HG02642 (cell line): ENCODE data around the gene TGDS.
A peak's percentile ranks its signal among the peaks of the same experiment; 100 is the strongest.
"Not testable (repeated sequence)": the region's sequence is repeated elsewhere in the genome, so short reads cannot be mapped to it uniquely, and the experiment has no call there.

Source experiments
- ATAC-seq: cut with Tn5 transposase; IDR thresholded peaks from one replicate; pipeline ENCODE4 v1.9.1; 2021; ENCODE audit warnings: mild to moderate bottlenecking; ENCODE audit not compliant: unreplicated experiment, poor library complexity

The TGDS gene

DNA sequence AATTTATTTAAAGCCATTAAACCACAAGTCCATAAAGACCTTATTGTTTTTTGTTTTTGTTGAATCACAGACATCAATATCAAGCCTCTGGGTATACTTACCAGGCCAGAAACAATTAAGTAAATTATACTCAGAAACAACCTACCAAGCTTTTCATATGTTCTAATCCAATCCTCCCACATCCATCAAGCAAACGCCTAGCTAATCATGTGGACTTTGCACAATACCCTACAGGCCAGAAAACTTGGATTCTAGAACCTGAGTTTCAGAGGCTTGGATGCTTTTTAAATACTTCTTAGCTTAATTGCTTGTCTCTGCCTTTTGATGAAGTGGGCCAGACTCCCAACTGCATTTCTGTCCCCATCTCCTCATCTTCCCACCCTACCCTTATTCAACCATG, 39.9 kb downstream of the TGDS start:
- ATAC-seq, result no peak

DNA sequence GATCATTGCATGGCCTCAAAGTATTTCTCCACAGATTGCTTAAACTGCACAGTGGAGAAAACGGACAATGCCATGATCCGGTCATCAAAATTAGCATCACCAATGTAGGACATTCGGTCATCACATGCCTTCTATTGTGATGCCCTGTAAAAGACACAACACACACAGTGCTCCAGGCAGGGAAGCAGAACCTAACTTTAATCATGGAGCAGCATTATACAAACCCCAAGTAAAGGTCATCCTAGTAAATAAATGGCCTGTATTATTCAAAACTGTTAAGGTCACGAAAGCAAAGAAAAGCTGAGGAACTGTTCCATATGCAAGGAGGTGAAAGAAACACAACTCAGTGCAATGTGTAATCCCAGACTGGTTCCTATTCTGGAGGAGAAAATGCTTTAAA, 42.2 kb downstream of the TGDS start:
- no peak for ATAC-seq

DNA sequence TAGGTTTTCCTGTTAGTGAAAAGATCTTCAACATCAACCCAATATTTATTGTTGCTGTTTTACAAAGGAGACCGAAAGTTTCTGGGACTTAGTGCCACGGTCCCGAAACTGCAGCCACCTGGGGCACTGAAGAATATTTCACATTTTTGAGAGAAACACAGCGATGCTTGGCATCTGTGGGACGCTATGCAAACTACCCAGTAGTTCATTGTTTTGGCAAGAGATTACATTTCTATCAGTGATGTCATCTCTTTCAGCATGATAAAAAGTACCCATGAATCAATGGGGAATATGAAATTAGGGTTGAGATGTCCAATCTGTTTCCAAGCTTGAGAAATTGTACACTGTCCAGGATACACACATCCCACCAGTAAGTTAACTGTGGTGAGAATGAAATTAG, 43.9 kb downstream of the TGDS start:
- ATAC-seq, result no peak

DNA sequence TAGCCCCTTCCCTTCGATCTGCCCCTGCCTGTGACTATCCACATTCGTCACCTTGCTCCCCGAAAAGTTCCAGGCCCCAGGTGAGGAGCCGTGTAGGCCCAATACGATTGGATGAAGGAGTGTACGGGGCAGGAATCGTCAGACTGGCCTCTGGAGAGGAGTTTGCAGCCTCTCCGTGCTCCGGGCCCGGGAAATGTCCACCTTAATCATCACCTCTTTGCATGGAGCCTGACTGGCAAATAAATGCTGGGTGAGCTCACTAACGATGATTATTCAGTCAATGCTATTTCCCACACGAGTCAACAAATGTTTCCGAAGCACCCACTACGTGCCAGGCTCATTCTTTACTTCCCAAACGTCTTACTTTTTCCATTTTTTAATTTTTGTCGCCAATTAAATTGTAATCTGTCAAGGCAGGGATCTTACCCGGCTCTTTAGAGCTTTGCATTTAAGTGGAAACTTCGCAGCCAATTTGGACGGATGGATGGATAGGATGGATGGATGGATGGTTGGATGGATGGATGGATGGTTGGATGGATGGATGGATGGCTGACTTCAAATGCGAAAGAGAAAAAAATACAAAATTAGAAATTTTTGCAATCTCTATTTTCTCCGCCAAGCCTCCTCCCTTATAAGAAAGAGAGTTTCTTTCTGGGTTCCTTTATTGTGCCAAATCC, 45.8 kb downstream of the TGDS start:
- peak; percentile 14 for ATAC-seq

DNA sequence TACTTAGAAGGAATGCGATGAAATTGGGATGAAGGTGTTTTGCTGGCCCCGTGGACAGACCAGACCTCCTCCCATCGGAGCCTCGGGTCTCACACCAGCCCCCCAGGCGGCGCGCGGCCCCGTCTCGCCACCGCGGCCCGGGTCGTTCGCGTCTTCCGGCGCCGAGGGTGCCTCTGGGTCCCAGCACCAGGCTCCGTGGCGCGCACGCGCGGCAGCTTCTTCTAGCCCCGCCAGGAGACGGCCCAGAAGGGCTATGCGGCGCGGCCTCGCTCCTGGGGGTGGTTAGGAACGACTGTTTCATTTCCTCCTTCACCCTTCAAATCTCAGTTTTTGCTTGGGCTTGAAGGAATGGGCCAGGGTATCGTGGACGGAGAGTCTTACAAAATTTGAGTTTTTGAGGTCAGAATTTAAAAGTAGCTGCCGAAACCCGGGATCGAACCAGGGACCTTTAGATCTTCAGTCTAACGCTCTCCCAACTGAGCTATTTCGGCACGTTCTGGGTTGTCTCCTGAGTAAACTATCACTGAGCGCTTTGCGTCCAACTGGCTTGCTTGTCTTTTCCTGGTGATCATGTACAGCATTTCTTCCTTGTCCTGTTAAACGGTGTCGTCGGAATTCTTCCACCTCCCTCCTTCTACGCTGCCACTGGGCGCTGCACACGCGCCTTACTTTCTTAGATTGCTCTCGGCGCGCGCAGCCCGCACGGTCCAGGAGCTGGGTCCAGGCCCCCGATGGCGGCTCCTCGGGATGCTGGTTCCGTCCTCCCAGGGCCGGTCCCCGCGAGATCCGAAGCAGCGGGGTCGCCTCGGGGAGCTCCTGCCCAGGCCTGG, 46.5 kb downstream of the TGDS start:
- peak; percentile 93 for ATAC-seq

DNA sequence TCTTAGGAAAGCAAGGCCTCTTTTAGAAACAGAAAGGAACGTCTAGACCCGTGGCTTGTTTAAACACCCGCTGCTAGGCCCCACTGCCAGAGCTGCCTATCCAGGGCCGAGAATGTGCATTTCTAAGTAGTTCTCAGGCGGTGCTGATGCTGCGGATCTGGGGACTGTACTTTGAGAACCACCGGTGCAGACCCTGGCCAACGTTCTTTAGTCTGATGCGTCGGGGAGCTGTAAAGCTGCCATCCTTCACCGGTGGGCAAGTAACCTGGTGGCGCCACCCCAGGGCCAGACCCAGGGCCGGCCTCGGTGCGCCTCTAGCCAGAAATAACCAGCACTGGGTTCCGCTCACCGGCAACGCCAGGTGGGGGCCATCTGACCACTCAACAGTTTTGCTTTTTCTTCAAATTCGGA, 47.1 kb downstream of the TGDS start:
- ATAC-seq, result peak; percentile 69

DNA sequence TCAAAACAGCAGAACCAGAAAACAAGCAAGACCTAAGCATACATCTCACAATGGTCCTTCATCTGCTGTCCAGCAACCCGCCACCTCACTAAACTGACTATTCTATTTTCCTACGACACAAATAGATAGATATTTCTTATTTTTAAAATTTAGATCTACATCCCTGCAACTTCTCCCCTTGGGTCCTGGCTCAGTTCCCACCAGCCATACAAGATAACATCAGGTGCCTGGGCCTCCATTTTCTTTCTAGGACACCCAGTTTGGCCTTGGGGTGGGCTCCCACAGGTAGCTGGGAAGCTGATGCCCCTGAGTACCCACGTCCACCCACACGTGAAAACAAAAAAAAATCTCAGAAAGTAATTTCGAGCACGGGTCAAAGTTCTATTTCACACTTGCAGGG, 47.6 kb downstream of the TGDS start:
- ATAC-seq, result no peak

DNA sequence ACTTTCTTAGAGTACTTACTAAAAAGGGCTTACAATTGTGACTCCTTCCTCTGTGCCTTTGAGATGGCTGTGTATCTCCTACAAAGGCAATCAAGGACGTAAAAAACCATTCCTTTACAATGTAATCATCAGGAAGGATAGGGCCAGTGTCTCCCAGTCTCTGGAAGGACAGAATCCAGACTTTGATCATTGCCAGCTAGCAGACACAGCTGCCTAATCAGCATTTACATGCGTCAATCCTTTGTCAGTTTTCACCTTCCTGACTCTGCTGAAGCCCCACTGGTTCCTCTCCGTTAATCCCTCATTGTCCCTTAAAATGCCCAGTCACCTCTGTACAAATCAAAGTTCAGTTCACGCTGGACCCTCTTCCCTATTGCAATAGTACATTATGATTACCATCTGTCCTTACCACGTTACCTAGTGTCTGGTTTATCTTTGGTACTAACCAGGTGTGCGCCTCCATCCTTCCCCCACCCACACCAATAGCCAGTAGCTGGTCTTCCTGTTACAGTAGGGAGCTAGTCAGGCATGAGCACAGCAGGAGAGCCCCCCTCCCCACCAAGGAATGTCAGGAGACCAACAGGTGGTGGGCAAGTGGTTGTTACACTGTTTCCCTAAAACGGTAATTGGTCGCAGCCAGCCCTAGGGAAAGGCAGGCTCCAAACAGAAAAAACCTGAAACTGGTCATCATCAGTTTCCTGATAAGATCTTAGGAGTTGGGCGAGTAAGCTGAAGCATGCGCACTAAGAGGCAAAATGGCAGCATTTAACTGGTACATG, 49.7 kb downstream of the TGDS start:
- no peak for ATAC-seq

DNA sequence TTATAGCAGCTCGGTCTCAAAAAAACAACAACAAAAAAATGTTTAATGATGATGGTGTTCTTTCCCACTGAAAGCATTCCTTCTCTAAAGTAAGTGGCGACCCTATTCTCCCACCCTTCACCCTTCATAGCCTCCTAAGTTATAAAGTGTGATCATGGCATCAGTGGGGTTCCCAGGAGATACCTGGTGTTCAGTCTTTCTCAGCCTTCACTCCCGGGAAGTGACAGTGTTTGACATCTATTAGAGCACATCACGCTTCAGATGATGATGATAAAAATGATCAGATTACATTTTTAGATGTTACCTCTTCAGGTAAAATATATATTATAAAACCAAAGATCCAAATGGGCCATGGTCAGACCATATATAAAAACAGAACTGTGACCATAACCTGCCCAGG, 51.0 kb downstream of the TGDS start:
- no peak for ATAC-seq

DNA sequence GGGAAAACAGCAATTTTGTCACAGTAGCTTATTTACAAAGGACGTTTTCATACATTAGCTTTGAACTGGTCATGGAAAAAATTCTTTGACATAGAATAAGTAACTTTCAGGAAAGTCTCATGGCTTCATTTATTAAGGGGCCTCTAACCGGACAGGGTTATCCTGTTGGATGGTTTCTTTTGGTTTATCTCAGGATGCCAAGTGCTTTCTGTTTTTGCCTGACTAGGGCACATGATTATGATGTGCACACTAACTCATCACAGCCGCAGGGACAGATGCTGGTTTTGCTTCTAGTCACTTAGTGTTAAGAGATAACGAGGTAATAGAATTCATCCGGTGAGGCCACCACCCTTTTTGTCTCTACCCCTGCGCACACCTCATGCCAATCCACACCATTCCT, 53.0 kb downstream of the TGDS start:
- ATAC-seq, result no peak

DNA sequence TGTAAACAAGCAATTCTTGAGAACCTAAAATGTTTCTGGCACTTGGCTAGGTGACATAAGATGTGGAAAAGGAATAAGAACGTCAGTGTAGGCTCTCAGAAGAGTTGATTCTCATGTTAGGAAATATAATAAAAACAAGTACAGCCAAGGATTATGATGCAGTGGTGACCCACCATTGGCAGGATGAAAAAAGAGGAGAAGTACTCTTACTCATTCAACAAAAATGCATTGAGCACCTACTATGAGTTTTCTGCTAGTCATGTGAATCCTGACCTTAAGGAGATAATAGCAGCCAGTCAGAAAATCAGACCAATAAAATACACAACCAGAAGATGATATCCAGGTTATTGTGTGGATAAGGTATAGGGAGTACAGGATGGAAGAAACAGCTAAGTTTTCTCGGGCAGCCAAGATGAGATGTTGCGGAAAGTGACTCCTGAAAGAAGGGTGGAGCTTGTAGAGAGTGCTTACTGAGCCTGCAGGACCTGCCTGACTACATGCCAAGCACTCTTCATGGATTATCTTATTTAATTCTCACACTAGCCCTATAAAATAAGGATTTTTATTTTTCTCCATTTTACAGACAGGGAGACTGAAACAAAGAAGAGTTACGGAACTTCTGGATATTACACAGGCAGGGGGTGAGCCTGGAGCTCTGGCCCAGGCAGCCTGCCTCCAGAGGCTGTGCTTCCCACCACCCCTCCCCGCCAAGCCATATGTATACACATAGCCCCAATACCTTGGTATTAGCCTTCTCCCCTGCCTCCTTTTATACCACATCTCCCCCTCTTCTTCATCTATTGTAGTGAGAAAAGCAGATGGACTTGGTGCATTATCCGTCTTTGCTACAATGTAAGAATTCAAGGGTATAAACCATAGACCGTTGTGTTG, 58.0 kb downstream of the TGDS start:
- no peak for ATAC-seq

DNA sequence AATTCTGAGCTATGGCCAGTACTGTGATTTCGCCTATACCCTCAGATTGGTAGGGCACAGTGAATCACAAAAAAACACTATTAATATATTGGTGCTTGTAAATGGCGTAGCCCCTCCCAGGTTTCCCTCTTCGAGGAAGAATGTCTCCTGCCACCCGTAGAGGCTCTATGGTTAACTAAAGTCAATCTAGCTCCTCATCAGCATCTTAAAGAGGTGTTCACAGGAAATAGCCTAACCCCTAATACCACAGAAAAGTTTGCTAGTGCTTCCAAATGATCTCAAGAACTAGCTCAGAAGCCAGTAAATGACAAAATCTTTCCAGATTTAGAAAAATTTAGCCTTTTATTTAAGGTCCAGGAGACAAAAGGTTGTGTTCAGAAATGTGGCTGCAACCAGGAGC, 60.2 kb downstream of the TGDS start:
- ATAC-seq, result no peak

DNA sequence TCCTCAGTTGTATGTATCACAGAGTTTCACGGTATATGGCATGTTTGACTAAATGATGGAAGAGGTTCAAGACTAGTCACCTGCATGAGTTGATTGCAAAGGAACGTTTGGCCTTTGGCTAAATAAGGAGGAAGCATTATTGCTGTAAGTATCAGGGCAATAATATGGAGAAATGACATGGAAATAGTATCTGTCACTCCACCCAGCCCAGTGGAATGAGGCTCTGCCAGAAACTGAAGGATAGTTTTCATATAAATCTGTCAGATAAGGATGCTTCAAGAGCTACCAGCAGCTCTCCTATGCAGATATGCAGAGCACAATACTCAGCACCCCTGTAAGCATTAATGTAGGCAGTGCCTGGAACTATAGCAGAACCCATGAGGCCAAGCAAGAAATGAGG, 60.7 kb downstream of the TGDS start:
- ATAC-seq, result no peak

DNA sequence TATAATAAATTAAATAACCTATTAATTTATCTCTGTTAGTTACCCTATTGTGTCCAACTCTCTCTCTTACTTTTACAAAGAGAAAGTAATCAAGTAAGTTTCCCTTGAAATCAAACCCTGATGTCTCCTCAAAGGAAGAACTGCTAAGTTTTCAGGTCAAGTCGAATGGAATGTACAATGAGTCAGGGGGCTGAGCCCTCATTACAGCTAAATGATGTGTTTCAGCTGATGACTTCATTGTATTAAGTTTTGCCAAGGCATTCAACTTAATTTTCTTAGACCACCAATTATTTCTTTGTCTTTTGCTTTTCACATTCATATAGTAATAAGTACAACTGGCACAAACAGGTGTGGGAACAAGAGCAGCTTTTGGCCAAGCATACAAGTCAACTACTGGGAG, 61.8 kb downstream of the TGDS start:
- ATAC-seq, result no peak

DNA sequence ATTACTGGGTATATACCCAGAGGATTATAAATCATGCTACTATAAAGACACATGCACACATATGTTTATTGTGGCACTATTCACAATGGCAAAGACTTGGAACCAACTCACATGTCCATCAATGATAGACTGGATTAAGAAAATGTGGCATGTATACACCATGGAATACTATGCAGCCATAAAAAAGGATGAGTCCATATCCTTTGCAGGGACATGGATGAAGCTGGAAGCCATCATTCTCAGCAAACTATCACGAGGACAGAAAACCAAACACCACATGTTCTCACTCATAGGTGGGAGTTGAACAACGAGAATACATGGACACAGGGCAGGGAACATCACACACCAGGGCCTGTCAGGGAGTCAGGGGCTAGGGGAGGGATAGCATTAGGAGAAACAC, 63.7 kb downstream of the TGDS start:
- ATAC-seq, result not testable (repeated sequence)

DNA sequence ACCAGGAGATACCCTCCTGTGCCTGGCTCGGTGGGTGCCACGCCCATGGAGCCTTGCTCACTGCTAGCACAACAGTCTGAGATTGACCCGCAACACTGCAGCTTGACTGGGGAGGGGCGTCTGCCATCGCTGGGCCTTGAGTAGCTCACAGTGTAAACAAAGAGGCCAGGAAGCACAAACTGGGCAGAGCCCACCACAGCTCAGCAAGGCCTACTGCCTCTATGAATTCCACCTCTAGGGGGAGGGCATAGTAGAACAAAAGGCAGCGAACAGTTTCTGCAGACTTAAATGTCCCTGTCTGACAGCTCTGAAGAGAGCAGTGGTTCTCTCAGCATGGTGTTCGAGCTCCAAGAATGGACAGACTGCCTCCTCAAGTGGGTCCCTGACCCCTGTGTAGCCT, 69.0 kb downstream of the TGDS start:
- not testable (repeated sequence) for ATAC-seq

DNA sequence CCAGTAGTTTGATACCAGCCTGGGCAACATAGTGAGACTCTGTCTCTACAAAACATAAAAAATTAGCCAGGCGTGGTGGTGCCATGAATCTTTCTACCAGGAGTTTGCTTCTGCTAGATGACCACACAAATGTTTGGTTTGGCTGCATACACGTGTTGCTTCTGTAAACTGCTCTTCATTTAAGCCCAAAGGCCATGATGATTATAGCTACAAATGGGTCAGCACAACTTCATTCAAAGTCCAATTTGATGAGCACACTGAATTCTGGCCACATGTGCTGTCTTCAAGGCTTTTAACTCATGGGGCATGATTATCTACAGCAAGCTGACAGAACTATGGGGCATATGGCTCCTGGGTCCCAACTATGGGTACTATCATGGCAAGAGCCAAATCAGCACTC, 70.2 kb downstream of the TGDS start:
- ATAC-seq, result no peak

DNA sequence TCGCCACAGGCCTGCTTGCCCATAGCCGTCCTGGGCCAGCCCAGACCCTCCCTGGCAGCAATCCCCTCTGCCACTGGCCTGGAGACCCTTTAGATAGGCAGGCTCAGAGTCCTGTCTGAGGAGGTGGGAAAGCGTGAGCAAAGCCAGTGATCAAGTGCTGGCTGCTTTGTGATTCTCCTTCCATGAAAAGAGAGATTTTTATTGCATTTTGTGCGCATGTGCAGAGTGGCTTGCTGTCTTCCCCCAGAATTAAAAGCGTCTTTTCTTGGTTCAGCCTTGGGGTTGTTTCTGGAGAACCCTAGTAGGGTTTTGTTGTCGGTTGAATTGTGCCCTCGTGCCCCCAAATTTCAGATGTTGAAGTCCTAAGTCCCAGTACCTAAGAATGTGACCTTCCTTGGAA, 71.5 kb downstream of the TGDS start:
- no peak for ATAC-seq
